Epithelial cell of proximal tubule (primary cell): ENCODE data around the gene ROCK2. TPM values are rescaled to one million over a fixed set of nuclear protein-coding genes. Genes with fewer than 3 reads are reported as not detected.
"Not testable (repeated sequence)": the region's sequence is repeated elsewhere in the genome, so short reads cannot be mapped to it uniquely, and the experiment has no call there.

Experiments
- DNase-seq: peaks from one replicate; pipeline ENCODE4 v3.0.0-alpha.2; 2011; ENCODE audit warnings: low read depth
- H3K4me3 ChIP-seq: 2 replicates; pipeline ENCODE4 v1.5.1; 2011; ENCODE audit warnings: low read depth, mild to moderate bottlenecking, low read length
- CTCF ChIP-seq: conservative IDR thresholded peaks from 2 replicates; pipeline ENCODE4 v1.5.1; 2012; ENCODE audit warnings: low read depth, mild to moderate bottlenecking, low read length
- total RNA-seq: library from RNA; depleted of rRNA; stranded (reverse); fragments of >200 nt; gene quantifications from 2 replicates; pipeline ENCODE4 v1.2.3, GENCODE V29; 2015

ROCK2 gene
- total RNA-seq, 1 donor from 2014 or later, result 22.2 TPM

DNA sequence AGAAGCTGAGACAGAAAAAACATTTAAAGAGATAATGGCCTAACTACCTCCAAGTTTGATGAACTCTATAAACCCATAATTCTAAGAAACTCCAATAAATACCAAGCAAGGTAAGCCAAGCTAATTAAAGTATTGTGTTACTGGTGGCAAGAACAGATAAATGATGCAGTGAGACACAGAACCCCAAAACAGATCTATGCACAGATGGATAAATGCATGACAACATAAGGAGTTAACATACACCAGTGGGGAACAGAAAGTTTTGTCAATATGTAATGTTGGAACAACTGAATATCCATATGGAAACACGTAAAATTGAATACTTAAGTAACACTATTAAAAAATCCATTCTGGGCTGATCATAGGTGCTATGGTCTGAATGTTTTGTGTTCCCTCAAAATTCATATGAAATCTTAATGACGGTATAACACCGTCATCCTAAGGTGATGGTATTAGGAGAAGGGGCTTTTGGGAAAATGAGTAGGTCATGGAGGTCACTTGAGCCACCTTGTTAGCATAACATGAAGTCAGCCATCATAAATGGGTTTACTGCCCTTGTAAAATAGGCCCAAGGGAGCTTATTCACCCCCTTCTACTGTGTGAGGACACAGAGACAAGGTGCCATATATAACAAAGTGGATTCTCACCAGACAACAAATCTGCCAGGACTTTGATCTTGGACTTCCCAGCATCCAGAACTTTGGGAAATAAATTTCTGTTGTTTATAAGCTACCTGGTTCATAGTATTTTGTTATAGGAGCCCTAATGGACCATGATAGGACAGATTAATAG lies 102.8 kb downstream of the ROCK2 start:
- DNase-seq, result no peak
- no peak overlapping the region for H3K4me3 ChIP-seq
- TF ChIP-seq CTCF, result no peak

- DNase-seq, result no peak
- no peak for TF ChIP-seq CTCF
Observed at GRCh38 chr2:11239666-11240462, 104.6 kb downstream of the ROCK2 start.

DNA sequence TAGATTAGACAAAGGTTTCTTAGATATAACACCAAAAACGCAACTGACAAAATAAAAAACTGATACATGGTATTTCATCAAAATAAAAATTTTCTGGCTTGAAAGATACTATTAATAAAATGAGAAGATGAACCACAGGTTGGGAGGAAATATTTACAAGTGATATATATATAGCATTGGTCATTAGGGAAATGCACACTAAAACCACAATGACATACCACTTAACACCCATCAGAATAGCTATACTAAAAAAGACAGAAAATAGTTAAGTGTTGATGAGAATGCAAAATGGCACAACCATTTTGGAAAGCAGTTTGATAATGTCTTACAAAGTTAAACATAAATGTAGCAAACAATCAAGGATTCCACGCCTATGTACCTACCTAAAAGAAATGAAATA lies 105.3 kb downstream of the ROCK2 start:
- TF ChIP-seq CTCF, result no peak
- no peak overlapping the region for H3K4me3 ChIP-seq

More at GRCh38 chr2:11239666-11240462, 104.6 kb downstream of the ROCK2 start:
- H3K4me3 ChIP-seq, result no peak overlapping the region

DNA sequence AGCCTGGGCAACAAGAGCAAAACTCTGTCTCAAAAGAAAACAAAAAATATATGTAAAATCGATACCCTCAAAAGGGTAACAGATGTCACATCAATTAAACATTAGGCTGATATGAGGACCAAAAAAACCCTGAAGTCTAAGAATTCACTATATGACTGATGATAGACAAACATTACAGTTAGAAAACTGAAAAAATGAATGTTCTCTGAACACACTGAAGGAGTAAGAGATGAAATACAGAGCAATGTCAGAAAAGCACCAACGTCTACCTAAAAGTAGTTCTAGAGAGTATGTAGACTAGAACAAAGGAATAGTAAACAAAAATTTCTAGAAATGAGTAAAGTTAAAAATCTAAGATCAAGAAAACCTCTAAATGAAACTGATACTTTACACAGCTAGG lies 107.3 kb downstream of the ROCK2 start:
- H3K4me3 ChIP-seq, result no peak overlapping the region
- no peak for TF ChIP-seq CTCF
- no peak for DNase-seq

More for the DNA sequence above, 105.3 kb downstream of the ROCK2 start:
- DNase-seq, result no peak

- DNase-seq, result no peak
- no peak overlapping the region for H3K4me3 ChIP-seq
- no peak for TF ChIP-seq CTCF
Observed at GRCh38 chr2:11236335-11236734, 108.1 kb downstream of the ROCK2 start.

GRCh38 chr2:11235583-11235982 lies 108.9 kb downstream of the ROCK2 start:
- no peak for DNase-seq
- H3K4me3 ChIP-seq, result no peak overlapping the region
- TF ChIP-seq CTCF, result no peak

GRCh38 chr2:11234309-11234708 lies 110.1 kb downstream of the ROCK2 start:
- DNase-seq, result no peak
- TF ChIP-seq CTCF, result no peak
- no peak overlapping the region for H3K4me3 ChIP-seq

- not testable (repeated sequence) for DNase-seq, H3K4me3 ChIP-seq
Observed at GRCh38 chr2:11231193-11231592, 113.2 kb downstream of the ROCK2 start.
